Embryonic facial prominence (tissue), 1 donor: ENCODE measurements around the gene AK6.
"Not testable (repeated sequence)": the region's sequence is repeated elsewhere in the genome, so short reads cannot be mapped to it uniquely, and the experiment has no call there.

Experiments used
- DNase-seq: peaks from one replicate; pipeline ENCODE4 v3.0.0-alpha.2; 2016; ENCODE audit errors: extremely low spot score

AK6 gene

DNA sequence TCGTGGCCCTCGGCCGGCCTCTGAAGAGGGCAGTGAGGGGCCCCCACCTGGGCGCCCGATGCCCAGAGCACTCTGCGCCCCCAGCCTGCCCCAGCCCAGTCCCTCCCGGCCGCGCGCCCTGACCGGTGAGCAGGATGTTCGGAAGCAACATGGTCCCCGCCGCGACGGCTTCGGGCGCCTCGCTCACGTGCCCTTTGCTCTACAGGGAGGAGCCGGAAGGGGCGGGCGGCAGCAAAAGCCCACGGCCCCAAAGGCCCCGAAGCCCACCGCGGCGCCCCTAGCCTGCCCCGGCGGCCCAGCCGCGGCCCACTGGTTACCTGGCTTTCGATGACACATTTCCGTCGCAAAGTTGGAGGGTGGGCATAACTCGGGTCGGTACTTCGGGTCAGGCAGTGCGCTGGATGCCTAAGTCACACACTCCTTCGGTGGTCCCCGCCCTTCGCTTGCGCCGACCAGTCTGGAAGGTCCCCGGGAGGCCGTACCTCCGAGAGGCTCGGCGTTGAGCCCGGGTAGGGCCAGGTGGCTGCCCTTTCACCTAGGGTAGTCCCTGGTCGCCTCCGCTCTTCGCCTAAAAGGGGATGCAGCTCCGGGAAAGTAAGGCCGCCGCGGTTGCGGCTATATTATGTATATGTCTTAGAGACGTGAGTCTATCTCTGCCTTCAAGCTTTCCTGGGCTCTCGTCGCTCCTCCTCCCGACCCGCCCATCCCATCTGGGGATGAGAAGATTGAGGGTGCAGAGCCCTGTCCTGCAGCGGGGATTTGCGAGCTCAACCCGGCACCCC is at the start of gene AK6, which contains the start of the genes RAD17 and TAF9:
AK6 (minus strand) TSS at position 181 of the 782 bp plus-strand sequence; CDS start at position 151, 30 bp downstream.
RAD17 (plus strand) TSS at position 479 of the 782 bp plus-strand sequence. CDS start 2,391 bp downstream, outside the sequence.
TAF9 (minus strand) TSS at position 181 of the 782 bp plus-strand sequence. CDS start 3,783 bp downstream, outside the sequence.
- peak; percentile 84 for DNase-seq

DNA sequence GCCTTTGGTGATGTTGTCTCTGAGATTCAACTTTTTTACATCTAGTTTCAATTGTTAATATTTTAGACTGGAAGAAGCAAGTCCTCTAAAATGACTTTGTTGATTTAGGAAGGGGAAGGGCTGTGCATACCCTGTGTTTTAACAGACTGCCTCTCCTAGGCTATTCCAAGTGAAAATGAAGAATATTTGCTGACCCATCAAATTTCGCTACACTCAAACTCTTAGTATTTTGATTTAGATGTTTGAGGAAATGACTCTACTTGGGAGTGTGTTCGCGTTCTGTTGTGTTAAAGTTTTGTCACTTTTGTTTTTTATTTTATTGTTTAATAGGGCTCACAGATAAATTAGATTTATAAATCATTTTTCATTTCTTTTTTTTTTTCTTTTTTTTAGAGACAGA is 49.2 kb upstream of the AK6 start:
- no peak for DNase-seq

DNA sequence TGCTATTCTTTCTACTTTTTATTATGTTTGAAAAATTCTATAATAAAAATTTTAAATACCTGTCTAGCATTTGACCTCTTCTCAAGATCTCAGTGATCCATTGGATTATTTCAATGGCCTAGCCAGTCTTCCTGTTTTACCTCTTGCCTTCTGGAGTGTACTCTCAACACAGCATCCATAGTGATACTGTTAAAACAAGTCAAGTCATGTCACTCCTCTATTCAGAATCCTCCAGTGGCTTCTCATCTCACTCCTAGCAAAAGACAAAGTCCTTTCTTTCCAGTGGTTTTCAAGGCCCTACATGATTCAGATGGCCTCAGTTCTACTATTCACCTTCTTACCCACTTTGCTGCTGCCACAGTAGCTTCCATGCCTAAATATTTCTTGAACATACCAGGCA is 47.4 kb upstream of the AK6 start:
- DNase-seq: no peak

DNA sequence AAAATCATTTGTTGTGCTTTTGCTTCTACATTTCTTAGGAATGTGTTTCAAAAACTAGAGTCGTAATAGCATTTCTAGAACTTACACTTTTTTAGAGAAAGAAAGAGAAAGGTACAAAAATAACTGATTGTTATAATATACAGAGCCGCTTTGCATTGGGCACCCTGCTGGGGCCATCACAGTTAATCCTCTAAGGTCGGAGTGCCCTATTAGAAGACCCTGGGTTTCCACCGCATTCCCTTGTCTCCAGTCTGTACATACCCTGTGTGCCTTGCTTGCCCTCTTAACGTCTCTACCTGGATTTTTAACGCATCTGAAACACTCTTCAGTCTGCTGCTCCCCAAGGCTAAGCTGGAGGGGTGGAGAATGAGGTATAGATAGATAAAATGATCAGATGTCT is 46.9 kb upstream of the AK6 start:
- DNase-seq: no peak

DNA sequence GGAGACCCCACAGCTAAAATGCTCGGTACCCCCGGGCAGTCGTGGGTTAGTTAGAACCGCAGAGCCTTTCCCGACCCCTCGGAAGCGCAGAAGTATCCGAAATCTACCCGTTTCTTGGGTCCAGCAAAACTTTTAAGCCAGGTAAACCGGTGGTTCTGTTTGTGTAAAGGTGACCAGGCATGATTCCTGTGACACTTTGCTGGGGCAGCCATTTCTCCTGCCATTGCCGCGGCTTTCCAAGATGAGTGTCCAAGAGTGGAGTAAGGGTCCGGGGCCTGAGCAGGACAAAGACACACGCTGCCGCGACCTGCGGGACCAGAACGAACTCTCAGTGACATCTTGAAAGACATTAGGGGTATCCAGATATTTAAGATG is 46.3 kb upstream of the AK6 start:
- no peak for DNase-seq

DNA sequence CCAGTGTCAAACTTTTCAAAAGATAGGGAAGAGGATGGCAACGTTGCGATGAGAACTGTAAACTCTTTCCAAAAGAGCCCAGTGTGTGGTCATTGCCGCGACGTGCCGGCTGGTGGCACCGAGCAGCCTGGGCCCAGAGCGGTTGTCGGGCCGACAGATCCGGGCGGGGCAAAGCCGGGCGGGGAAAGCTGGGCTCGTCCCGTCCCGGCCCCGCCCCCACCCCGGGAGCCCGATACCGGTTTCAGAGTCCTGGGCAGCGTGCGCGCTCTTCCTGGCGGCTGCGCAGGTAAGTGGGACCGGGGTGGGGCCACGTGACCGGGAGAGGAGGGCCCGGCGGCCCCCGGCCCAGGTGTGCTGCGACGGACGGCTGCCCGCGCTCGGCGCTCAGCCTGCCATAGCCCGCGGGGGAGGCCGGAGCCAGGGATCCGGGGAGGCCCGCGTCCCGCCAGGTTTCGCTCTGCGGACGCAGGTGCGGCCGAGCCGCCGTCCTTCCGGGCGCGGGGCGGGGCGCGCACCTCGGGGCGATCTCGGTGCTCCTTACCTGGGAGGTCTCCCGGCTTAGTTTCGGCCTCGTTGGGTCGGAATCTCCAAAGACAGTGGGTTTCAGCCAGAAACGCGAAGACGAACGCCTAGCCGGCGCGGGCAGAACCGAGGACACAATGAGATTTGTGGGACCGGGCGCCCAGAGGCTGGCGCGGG is 45.7 kb upstream of the AK6 start, which contains the start of gene MARVELD2:
MARVELD2 (plus strand) TSS at position 232 of the 699 bp plus-strand sequence. CDS start 4,270 bp downstream, outside the sequence.
- DNase-seq: no peak

DNA sequence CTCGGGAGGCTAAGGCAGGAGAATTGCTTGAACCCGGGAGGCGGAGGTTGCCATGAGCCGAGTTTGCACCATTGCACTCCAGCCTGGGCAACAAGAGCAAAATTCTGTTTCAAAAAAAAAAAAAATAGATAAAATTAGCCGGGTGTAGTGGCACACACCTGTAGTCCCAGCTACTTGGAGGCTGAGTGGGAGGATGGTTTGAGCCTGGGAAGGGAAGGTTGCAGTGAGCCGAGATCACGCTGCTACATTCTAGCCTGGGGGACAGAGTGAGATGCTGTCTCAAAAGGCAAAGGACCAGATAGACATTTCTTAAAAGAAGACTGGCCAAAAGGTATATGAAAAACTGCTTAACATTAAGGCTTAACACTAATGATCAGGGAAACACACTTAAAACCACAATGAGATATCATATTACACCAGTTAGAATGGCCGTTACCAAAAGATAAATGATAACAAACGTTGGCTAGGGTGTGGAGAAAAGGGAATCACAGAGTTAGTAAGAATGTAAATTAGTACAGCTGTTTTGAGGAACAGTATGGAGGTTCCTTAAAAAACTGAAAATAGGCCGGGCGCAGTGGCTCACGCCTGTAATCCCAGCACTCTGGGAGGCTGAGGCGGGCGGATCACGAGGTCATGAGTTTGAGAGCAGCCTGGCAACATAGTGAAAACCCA is 35.5 kb upstream of the AK6 start:
- no peak for DNase-seq

DNA sequence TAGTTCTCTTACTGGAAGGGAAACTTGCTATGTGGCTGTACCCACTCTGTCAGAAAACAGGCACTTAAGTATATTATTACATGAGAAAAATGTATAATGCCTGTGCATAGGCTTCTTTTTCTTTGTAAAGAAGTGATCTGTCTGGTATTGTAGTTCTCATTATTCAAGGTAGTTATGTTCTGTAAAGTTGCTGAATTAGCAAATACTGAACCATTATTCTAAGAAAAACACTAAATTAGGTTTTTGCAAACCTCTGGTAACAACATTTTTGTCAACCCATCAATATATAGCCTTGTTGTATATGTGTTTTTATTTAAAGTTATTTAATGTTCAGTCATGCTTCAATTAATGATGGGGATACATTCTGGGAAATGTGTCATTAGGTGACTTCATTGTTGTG is 9.1 kb upstream of the AK6 start:
- DNase-seq: no peak

DNA sequence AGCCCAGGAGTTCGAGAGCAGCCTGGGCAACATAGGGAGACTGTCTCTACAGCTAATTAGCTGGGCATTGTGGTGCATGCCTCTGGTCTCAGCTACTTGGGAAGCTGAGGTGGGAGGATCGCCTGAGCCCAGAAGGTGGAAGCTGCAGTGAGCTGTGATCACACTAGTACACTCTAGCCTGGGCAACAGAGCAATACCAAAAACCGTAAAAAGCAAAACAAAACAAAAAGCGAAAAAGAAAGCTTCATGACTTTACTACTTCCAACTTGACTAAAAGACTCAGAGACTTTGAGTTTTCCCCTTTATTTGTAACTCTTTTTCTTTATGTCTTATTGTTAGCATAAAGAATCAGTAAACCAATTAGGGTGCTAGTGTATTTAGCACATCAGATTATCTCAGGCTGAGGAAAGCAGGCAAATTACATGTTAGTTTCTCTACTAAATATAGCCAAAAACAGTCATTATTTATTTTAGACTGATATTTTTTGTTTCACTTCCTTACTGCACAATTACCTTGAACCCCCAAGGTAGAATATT is 5.7 kb upstream of the AK6 start:
- no peak for DNase-seq

DNA sequence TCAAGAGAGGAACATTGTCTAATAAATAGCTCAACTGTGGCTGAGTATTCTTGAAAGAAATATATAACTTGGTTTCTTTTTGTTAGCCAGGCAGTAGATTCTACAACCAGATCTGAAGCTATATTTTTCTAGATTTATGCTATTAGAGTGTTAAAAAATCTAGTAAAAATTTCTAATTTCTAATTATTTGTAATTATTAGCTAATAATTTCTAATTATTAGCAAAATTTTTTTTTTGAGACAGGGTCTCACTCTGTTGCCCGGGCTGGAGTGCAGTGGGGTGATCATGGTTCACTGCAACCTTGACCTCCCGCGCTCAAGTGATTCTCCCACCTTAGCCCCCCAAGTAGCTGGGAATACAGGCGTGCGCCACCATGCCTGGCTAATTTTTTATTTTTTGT is 3.1 kb upstream of the AK6 start:
- no peak for DNase-seq

DNA sequence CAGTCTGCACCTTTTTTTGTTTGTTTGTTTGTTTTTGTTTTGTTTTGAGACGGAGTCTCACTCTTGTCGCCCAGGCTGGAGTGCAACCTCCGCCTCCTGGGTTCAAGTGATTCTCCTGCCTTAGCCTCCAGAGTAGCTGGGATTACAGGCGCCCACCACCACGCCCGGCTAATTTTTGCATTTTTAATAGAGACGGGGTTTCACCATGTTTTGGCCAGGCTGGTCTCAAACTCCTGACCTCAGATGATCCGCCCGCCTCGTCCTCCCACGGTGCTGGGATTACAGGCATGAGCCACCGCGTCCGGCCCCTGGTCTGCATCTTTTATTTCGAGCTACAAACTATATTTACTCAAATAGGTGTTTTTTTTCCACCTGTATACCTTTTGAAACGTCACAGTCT is 1.0 kb upstream of the AK6 start:
- not testable (repeated sequence) for DNase-seq

DNA sequence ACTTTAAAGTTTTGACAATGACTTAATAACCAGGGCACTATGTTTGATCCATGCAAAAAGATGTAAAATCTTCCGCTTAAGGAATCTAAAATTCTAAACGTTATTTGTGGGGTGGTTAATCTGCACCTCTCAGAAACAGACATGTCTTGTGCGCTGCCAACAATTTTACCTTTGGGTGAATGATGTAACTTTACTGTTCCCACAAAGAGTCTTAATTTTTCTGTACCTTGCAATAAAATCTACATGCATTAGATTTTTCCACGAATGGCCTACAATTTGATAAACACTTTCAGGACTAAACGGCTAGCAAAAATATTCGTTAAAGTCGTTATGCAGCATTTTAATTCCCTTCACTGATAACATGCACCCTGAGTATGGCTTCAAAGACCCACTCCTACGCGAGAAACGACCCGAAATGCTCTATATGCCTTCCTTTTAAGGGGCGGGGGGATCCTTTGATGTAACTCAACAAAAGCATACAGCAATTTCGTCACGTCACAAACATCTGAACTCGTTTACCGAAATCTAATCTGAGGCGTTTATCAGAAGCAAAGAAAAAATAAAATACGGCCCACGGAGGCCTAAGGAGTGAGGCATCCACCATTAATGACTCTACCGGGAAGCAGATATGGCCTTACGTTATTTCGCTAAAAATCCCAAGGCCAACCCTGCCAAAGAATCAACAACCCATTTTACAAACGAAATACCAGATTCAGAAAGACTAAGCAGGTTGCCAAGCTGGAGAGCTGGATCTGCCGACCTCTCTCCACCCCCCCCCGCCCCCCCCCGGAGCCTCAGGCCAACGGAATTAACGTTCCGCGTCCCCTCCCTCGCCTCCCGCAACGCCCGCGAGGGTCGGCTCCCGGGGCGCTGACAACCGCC is 621 bp downstream of the AK6 start:
- DNase-seq: no peak

DNA sequence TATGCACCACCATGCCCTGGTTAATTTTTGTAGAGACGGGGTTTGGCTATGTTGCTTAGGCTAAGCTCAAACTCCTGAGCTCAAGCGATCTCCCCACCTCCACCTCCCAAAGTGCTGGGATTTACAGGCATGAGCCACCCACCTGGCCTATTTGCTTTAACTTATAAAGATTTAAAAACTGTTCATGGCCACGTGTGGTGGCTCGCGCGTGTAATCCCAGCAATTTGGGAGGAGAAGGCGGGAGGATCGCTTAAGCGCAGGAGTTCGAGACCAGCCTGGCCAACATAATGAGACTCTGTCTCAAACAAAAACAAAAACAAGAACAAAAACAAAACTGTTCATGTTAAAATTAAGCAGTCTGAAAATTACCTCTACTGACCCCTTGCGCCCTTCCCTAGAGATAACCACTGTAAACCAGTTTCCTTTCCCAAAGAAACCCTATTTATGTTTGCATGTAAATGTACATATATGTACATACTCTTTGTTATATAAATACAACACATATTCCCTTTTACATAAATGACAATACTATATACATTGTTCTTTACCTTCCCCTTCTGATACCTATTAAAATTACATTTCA is 1.5 kb downstream of the AK6 start:
- DNase-seq: no peak

DNA sequence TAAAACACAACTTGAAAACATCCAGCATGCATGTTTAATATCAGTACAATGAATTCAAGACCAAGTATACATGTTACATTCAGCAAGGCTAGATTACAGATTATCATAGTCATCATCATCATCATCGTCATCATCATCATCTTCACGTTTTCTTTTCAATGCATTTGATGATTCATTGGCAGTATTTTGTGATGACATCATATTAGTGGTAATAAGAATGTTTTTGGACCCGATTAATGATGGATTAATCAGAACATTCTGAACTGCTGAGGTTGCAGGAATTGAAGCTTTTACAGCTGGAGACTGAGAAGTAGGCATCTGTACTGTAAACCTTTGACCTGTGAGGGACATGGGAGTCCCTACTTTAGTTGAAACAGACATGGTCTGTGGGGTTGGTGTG is 4.5 kb downstream of the AK6 start:
- no peak for DNase-seq

DNA sequence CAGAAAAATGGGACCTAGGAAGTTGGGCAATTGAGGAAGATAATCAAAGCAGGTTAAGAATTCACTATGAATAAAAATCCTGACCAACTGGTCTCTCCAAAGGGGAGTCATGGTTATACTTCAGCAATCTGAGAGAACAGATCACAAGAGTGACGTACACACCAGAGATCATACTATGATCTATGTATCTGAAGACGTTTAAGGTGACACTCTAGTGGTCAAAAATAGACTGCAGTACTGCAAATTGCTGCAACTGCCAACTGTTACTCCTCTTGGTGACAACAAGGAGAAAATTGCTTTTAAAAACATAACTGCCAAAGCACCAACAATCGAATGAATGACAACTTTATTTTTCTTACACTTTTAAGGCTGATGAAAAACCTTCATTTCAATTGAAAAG is 4.9 kb downstream of the AK6 start:
- no peak for DNase-seq

DNA sequence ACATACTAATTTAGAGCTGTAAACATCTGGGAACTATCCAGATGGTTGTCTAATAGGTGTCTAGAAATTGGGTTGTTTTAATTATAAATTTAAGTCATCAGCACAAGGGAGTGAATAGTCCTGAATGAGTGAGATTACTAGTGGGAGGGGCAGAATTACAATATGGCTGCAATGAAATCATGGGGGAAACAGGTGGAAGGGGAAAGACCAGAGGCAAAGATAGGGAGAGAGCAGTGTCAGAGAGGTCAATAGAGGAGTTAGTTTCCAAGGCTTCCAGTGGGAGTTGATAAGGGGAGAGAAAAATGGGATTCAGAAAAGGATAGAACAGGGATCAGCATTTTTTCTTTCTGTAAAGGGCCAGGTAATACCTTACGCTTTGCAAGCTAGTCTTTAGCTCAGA is 8.9 kb downstream of the AK6 start:
- DNase-seq: no peak

DNA sequence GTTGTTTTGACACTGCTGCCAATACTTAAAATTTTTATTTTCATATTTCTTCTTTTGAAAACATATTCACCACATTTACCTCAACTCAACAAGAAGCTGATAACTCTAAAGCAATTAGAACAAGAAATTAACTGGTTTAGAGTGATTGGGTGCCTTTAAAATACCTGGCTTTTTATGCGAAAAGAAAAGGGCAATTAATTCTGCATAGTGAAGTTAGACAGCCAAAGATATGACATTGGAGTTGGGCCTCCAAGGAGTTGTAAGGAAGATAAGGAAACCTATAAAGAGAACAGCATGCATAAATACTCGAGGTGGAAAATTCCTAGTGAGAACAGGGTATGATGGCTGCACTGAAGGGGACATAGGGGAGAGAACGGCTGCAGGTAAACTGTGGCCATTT is 9.6 kb downstream of the AK6 start:
- no peak for DNase-seq

DNA sequence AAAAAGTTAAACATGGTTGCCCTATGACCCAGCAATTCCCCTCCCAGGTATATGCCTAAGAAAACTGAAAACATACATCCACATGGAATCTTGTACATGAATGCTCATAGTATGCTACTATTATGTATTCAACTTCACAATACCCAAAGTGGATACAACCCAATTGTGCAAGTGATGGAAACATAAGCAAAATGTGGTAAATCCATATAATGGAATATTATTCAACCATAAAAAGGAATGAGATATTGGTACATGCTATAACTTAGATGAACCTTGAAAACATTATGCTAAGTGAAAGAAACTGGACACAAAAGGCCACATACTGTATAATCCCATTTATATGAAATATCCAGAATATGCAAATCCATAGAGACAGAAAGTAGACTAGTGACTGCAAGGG is 18.7 kb downstream of the AK6 start:
- no peak for DNase-seq

DNA sequence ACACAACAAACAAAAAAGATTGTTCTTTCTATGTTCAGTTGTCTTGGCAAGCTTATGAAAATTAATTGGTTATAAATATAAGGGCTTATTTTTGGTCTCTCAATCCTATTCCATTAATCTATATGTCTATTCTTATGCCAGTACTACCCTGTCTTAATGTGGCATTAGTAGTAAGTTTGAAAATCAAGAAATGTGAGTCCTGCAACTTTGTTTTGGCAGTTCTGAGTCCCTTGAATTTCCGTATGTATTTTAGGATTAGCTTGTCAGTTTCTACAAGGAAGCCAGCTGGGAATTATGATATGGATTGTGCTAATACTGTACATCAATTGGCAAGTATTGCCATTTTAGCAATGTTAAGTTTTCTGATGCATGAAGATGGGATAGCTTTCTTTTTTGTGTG is 26.2 kb downstream of the AK6 start:
- DNase-seq: no peak

DNA sequence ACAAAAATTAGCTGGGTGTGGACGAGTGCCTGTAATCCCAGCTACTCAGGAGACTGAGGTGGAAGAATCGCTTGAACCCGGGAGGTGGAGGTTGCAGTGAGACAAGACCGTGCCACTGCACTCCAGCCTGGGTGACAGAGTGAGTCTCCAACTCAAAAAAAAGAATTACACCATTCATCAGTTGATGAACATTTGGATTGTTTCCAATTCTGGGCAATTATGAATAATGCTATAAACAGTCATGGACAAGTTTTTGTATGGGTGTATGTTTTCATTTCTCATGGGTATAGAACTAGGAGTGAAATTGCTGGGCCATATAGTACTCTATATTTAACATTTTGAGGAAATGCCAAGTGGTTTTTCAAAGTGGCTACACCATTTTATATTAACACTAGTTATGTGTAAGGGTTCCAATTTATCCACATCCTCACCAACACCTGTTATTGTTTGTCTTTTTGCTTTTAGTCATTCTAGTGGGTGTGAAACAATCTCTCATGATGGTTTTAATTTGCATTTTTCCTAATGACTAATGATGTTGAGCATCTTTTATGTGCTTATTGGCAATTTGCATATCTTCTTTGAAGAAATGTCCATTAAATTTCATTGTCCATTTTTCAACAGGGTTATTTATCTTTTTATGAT is 27.7 kb downstream of the AK6 start:
- no peak for DNase-seq
